ENCODE measurements around the gene ZBTB37.
"Not testable (repeated sequence)": the region's sequence is repeated elsewhere in the genome, so short reads cannot be mapped to it uniquely, and the experiment has no call there.

ZBTB37 gene

DNA sequence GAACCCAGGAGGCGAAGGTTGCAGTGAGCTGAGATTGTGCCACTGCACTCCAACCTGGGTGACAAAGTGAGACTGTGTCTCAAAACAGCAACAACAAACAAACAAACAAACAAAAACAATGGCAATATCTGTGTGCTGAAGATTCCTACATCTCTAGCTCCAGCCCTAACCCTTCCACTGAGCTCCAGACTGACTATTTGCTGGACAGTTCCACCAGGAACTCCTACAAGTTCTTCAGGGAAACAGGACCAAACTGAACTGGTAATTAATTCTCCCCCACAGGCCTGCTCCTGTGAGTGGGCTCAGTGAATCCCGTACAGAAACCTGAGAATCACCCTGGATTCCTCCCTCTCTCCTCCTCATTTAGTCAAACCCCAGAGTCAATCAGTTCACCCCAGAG is 47.4 kb downstream of the ZBTB37 start:
- no peak for DNase-seq

DNA sequence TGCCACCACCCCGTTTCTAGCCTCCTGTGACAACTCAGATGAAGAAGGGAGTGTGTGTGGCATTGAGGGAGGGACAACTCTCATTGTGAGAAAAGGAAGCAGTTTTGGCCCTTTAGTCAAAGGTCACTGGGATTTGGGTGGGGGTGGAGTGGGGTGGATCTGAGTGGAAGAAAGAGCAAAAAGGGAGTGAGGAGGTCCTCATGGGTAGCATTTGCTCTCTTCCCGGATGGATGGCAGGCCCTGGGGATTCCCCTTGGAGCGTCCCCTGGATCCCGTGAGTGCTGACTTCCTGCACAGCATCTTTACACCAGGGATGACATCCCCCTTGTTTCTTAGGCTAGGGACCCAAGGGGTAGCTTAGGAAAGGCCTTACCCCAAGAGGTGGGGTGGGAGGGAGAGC is 48.5 kb downstream of the ZBTB37 start:
- no peak for DNase-seq

DNA sequence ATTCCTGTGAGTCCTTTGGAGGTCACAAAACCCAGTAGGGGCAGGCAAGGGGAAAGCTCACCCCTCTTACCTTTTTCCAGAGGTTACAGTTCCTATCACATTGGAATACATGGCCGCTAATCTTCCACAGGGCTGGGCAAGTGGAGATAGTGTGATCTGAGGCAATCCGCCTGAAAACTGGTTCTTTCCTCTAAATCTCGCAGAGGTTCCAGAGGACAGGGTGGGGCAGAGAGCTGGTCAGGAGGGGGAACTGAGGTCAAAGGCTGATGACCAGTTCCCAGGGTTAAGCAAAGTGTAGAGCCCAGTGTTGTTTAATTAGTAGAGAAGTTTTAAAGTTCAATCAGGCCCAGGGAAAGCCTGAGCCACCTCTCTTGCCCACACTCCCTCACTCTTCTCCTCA is 49.0 kb downstream of the ZBTB37 start, which contains the start of gene SERPINC1:
SERPINC1 (minus strand) TSS at position 179 of the 400 bp plus-strand sequence; CDS start at position 111, 68 bp downstream.
- no peak for DNase-seq

DNA sequence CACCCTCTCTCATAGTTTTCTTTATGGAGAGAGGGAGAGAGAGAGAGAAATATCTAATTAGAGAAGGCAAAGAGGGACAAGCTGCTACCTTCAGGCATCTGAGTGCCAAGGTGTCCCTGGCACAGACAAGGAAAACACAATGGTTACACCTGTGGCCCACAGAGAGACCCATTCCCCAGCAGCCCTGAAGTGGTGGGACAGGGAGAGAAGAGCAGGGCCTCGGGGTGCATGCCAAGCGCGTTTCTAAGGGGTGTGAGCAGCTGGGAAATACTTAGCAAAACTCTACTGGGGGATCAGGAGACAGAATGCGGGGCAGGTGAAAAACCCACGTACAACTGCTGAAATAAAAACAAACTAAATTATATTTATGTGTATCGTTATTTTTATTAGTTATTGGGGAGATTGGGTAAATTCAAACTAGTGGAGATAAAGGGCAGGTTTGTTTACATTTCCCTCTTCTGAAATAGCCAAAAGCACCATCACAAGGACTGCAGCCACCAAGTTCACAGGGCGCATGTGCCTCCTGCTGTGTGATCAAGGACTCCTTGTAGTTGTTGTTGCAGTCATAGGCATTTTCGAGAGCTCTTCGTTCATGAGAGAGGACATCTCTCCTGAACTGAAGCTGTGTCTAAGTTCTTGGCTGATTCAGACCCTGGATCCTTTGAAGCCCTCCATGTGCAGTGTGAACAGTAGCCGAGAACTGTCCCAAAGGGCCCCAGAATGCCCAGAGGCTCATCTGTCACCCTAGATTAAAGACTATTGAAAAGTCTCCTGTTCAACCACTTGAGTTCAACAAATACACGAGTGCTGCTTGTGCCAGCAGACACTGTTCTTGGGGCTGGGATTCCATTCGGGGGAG is 49.7 kb downstream of the ZBTB37 start:
- DNase-seq: no peak

DNA sequence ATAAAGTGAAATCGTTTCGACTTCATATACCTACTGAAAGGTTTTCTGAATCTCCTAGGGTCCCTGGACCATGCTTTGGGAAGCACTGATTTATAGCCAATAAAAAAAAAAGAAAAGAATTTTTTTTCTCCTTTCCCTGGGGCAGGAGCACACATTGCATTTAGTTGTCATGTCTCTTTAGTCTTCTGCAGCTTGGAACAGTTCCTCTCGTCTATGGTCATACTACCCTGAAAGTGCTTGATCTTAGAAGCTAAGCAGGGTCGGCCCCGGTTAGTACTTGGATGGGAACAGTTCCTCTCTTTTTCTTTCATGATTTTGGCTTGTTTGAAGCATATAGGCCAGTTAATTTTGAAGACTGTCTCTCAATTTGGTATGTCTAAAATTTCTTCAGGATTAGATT is 52.7 kb downstream of the ZBTB37 start:
- no peak for DNase-seq

DNA sequence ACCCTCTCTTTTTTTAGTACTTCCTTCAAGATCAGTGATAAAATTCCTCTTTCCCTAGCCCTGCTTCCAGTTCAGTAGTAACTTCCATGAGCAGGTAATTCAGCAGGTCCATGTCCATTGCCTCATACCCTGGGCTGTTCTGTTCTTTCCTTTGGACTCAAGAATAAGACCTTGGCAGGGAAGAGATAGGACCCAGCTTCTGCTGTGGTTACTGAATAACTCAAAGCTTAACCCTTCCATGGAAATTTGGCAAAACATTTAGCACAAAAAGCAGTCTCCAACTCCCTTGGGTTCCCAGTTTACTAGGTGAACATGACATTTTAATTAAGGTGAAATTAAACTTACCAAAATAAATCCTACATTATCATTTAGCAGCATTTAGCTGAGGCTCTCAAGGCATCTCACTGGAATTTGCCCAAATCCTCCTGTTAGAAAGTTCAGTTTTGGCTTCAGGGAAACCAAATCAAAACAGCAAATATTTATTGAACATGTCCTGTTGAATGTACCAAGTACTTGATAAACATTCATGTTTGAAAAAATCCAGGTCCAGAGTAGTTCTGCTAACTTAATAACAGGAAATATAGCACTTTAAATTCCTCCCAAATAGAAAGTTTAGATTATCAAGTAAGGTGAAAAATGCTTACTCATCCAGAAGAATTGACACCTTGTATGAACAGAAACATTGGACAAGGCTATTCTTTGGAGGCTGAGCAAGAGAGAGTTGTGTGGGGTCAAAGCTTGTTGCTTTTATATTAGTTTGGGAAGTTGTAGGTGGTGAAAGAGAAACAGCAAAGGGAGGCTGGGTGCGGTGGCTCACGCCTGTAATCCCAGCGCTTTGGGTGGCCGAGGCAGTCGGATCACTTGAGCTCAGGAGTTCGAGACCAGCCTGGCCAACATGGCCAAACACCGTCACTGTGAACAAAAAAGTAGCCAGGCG is 57.4 kb downstream of the ZBTB37 start:
- DNase-seq: no peak

DNA sequence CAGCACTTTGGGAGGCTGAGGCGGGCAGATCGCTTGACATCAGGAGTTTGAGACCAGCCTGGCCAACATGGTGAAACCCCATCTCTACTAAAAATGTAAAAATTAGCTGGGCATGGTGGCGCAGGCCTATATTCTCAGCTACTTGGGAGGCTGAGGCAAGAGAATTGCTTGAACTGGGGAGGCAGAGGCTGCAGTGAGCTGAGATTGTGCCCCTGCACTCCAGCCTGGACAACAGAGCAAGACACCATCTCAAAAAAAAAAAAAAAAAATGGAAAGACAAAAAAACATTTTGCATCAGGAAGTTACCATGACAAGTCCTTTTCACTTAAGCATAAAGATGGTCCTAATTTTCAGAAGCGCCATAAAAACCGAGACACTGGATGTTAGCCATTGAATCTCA is 62.4 kb downstream of the ZBTB37 start:
- not testable (repeated sequence) for DNase-seq

DNA sequence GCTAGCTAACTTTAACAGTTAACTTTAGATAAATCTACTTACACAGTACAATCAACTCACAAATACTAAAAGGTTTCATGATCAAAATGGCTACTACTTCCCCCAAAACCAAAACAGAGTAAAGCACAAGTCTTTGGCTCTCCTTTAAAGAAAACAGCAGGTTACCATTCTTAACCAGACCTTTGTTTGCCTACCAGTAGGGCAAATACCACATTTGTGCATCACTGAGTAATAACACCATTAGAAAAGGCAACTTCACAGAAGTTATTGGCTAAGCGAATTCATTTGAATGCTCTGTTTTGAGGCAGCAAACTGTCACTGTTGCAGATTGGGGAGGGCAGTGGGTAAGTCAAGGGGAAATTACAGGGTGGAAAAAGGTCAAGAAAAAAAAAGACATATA is 66.3 kb downstream of the ZBTB37 start:
- DNase-seq: no peak

DNA sequence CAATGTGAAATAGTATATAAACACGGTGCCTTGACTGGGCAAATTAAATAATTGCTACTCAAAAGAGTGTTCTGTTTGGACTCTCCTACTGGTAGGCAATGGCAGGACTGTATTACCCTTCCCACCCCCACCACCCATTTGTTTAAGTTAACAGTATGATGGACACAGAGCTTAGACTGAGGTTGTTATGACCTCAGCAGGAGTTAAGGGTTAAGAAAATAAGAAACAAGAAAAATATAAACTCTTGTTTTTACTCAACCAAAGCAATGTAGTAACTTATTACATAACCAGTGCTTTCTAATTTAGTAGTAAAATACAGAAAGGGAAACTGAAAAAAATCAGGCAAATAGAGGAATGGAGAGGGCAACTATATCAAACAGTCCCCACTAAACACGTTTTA is 68.9 kb downstream of the ZBTB37 start:
- DNase-seq: no peak

DNA sequence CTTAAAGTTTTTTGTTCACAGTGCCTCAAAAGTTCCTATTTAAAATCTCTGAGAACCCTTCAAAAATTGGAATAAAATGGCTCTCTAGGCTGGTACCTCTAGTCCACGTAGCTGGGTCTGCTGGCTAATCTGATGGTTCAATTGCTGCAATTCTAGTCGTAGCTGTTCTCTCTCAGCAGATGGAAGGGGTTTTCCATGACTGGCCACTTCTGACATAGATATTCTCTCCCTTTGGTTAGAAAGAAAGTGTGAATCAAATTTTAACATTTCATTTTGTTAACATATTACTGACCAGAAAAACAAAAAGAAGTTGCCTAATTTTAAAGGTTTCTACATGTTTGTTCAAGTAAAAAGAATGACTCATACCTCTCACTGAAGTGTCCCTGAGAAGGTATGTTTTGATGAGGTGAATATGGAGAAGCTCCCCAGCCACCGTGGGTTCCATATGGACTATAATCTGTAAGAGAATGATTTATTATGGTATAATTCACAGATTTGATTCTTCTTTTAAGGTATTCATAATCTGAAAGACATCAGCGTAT is 78.3 kb downstream of the ZBTB37 start:
- no peak for DNase-seq

DNA sequence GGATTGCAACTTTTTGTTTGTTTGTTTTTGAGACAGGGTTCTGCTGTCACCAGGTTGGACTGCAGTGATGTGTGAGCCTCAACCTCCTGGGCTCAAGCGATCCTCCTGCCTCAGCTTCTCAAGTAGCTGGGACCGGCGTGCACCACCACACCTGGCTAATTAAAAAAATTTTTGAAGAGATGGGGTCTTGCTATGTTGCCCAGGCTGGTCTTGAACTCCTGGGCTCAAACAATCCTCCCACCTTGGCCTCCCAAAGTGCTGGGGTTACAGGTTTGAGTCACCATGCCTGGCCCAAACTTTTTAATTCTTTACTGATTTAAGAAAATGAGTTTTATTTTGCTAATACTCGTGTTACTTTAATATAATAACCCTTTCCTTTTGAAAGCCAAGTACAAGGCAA is 80.4 kb downstream of the ZBTB37 start:
- DNase-seq: no peak

Data from activated T-cell treated with anti-CD3 and anti-CD28 coated beads, Interleukin-2, amount 50 U/mL, for 1 hour (primary cell).